Measurements from ENCODE around the gene NAA10. TPM values are rescaled to one million over a fixed set of nuclear protein-coding genes. Genes with fewer than 3 reads are reported as not detected.

Gene NAA10
- total RNA-seq, 1 experiment from 2014 or later, result 107 TPM

GRCh38 chrX:153960786-153961185 lies 25.9 kb upstream of the NAA10 start:
- Mint-ChIP-seq H3K4me3 (no peak overlapping the region), H3K36me3 (peaks cover 24% of the 10 kb centered on the region), H3K9me3 (no peaks in the 10 kb centered on the region), H3K27ac (no peak overlapping the region), H3K27me3 (ENCODE audit: low read depth) (no peaks in the 10 kb centered on the region), H3K4me1 (no peaks in the 10 kb centered on the region)
- no peak for TF ChIP-seq STAT6 (CRISPR knock-in tag; conservative IDR thresholded peaks at IDR 0.05; ENCODE audit: low read depth)
- no peak for TF ChIP-seq AFF4 (CRISPR knock-in tag; IDR thresholded peaks at IDR 0.05; ENCODE audit: borderline replicate concordance)
- TF ChIP-seq NFE2L1 (CRISPR knock-in tag; IDR thresholded peaks at IDR 0.05), result no peak
- TF ChIP-seq SMAD3 (CRISPR knock-in tag; IDR thresholded peaks at IDR 0.05; ENCODE audit: borderline replicate concordance), result no peak
- no peak for TF ChIP-seq ATF2 (CRISPR knock-in tag; IDR thresholded peaks at IDR 0.05; ENCODE audit: borderline replicate concordance, low read depth)
- no peak for TF ChIP-seq NR3C1 (CRISPR knock-in tag; conservative IDR thresholded peaks at IDR 0.05; ENCODE audit: low read depth)
- no peak for TF ChIP-seq ZNF317 (CRISPR knock-in tag; IDR thresholded peaks at IDR 0.05; ENCODE audit: borderline replicate concordance, low read depth)
- no peak for ATAC-seq
- DNase-seq (ENCODE audit: low spot score), result no peak
- POLR2A ChIA-PET, result no interaction called here
- CTCF ChIA-PET, result interaction anchor here (1.4 kb wide), 1 partner anchor 36 kb away, joined by 3 read pairs; no protein-coding TSS in a partner anchor

GRCh38 chrX:153960077-153960476 lies 25.2 kb upstream of the NAA10 start:
- DNase-seq (ENCODE audit: low spot score) (no peak), ATAC-seq (no peak)
- Mint-ChIP-seq H3K36me3 (peaks cover 26% of the 10 kb centered on the region), H3K27ac (no peak overlapping the region), H3K4me3 (no peak overlapping the region), H3K9me3 (no peaks in the 10 kb centered on the region), H3K27me3 (ENCODE audit: low read depth) (no peaks in the 10 kb centered on the region), H3K4me1 (no peaks in the 10 kb centered on the region)
- POLR2A ChIA-PET, result no interaction called here
- TF ChIP-seq ZNF232 (CRISPR knock-in tag; IDR thresholded peaks at IDR 0.05) (no peak), TP53 (CRISPR knock-in tag; IDR thresholded peaks at IDR 0.05) (no peak), ZBTB21 (CRISPR knock-in tag; IDR thresholded peaks at IDR 0.05; ENCODE audit: borderline replicate concordance) (no peak), E2F4 (CRISPR knock-in tag; IDR thresholded peaks at IDR 0.05; ENCODE audit: borderline replicate concordance, low read depth) (no peak), ZNF121 (CRISPR knock-in tag; IDR thresholded peaks at IDR 0.05) (no peak), JAZF1 (CRISPR knock-in tag; IDR thresholded peaks at IDR 0.05) (no peak), ZNF423 (CRISPR knock-in tag; IDR thresholded peaks at IDR 0.05) (no peak), ELF4 (CRISPR knock-in tag; IDR thresholded peaks at IDR 0.05; ENCODE audit: low read depth) (no peak), GRHL2 (CRISPR knock-in tag; IDR thresholded peaks at IDR 0.05; ENCODE audit: insufficient replicate concordance, severe bottlenecking) (no peak)
- CTCF ChIA-PET, result no interaction called here
